Effector memory CD8-positive, alpha-beta T cell (primary cell): ENCODE results near the gene ELAVL1.
"Not testable (repeated sequence)": the region's sequence is repeated elsewhere in the genome, so short reads cannot be mapped to it uniquely, and the experiment has no call there.

Experiments
- ATAC-seq: fragments of 150-1000 bp; cut with Tn5 transposase; replicated peaks from 2 replicates; pipeline ENCODE4 v1.10.0; 2021; ENCODE audit warnings: mild to moderate bottlenecking, moderate library complexity
- DNase-seq, 3 experiments: peaks; one replicate each; pipeline ENCODE4 v3.0.0; 2021
- H3K27ac Mint-ChIP-seq, 2 donors: one replicate each; pipeline ENCODE4 v1.8.0; 2022; ENCODE audit warnings: mild to moderate bottlenecking in 2 of 2, mixed read lengths in 2 of 2, moderate library complexity in 2 of 2
- H3K27me3 Mint-ChIP-seq, 2 donors: one replicate each; pipeline ENCODE4 v1.8.0; 2022; ENCODE audit warnings: mixed read lengths in 2 of 2
- H3K36me3 Mint-ChIP-seq: one replicate; pipeline ENCODE4 v1.8.0; 2022; ENCODE audit warnings: mild to moderate bottlenecking, moderate library complexity, mixed read lengths; ENCODE audit not compliant: insufficient read depth
- H3K4me1 Mint-ChIP-seq, 2 donors: one replicate each; pipeline ENCODE4 v1.8.0; 2022; ENCODE audit warnings: low read depth in 2 of 2, mixed read lengths in 2 of 2
- H3K4me3 Mint-ChIP-seq, 2 donors: one replicate each; pipeline ENCODE4 v1.8.0; 2022; ENCODE audit warnings: mild to moderate bottlenecking in 2 of 2, mixed read lengths in 2 of 2, moderate library complexity in 2 of 2
- H3K9me3 Mint-ChIP-seq, 2 donors: one replicate each; pipeline ENCODE4 v1.8.0; 2022; ENCODE audit warnings: mixed read lengths in 2 of 2

Gene ELAVL1

DNA sequence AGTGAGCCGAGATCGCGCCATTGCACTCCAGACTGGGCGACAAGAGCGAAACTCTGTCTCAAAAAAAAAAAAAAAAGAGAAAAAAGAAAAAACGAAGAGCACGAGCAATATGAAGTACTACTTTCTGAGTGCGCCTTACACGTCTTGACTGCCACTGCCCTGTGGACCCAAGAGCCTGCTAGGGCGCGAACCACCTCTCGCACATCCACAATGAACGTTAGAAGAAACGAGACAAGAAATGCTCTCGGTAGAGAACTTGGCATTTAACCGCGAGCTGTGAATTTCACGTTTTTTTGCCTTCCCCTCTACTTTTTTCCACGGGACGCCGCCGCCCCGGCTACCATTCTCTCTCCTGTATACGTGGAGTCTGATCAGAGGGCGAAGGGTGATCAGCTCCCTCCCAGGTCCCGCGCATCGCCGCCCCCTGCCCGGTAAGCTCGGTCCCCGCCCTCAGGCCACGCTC is 62.4 kb downstream of the ELAVL1 start:
- Mint-ChIP-seq H3K4me1 (peaks cover 22 to 24% of the 10 kb centered on the region in 2 donors), H3K27me3 (no peaks in the 10 kb centered on the region), H3K4me3 (peak overlapping the region; percentile 92 to 94), H3K9me3 (no peaks in the 10 kb centered on the region), H3K36me3 (peaks cover 40% of the 10 kb centered on the region), H3K27ac (peak overlapping the region; percentile 95 to 98)
- ATAC-seq = no peak
- no peak for DNase-seq

DNA sequence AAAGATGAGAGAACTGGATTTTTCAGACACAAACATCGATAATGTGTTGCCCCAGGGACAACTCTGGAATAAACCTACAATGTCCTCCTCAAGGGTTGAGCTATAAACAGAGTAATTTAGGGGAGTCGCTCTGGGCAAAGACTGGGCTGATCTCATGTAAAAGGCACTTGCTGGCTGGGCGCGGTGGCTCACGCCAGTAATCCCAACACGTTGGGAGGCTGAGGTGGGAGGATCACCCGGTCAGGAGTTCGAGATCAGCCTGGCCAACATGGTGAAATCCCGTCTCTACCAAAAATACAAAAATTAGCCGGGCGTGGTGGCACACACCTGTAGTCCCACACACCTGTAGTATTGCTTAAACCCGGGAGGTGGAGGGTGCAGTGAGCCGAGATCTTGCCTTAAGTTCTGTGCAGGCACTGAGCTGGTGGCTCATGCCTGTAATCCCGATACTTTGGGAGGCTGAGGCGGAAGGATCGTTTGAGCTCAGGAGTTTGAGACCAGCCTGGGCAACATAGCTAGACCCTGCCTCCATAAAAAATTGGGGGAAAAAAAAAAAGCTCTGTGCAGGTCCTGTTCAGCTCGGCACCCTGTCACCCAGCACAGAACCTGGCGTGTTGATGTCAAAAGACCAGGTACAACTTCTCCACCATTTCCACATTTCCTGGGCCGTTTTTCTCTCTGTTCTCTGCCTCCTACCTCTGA is 63.4 kb downstream of the ELAVL1 start:
- ATAC-seq = no peak
- Mint-ChIP-seq H3K4me1 (peaks cover 22 to 24% of the 10 kb centered on the region in 2 donors), H3K27ac (no peak overlapping the region), H3K27me3 (no peaks in the 10 kb centered on the region), H3K9me3 (no peaks in the 10 kb centered on the region), H3K4me3 (peak overlapping the region; percentile 92 to 94), H3K36me3 (peaks cover 49% of the 10 kb centered on the region)
- no peak for DNase-seq

DNA sequence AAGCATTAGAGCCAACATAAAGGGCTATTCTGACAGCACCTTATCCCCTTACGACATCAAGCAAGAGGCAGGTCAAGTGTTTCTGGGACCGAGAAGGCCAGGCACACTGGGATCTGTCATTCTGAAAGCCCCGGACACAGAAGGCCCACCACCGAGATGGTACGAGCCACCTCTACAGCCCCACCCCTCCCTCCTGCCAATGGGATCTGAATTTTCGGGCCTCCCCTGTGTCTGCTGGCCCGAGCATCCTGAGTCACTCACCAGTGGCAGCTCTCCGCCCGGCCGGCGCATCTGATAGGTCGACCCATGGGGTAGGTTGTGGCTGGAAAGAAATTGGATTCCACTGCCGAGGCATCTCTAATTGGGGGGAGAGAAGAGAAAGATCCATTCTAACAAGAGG is 64.6 kb downstream of the ELAVL1 start:
- no peaks in the 10 kb centered on the region for H3K27me3 Mint-ChIP-seq
- H3K4me3 Mint-ChIP-seq = no peak overlapping the region
- peaks cover 61% of the 10 kb centered on the region for H3K36me3 Mint-ChIP-seq
- H3K27ac Mint-ChIP-seq = no peak overlapping the region
- H3K9me3 Mint-ChIP-seq = no peaks in the 10 kb centered on the region
- no peak for DNase-seq
- peaks cover 22 to 24% of the 10 kb centered on the region in 2 donors for H3K4me1 Mint-ChIP-seq
- ATAC-seq = no peak

DNA sequence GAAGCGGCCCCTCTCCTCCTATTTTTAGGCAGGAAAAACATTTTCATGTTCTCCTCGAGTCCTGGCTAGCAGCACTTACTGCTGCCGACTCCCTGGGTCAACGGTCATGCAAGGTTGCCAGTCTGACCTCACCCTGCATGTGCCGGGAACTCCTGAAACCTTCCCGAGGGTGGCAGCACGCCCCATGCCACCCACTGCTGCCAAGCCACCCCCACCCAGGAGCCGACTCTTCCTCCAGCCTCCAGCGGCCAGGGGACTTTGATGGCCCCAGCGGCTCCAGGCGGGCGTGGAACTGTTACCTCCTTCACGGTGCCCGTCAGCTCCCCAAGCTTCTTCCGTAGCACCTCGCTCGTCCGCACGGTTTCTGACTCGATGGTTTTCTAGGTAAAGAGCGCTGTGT is 70.7 kb downstream of the ELAVL1 start:
- H3K9me3 Mint-ChIP-seq = no peaks in the 10 kb centered on the region
- peaks cover 0 to 4% of the 10 kb centered on the region in 2 donors for H3K4me1 Mint-ChIP-seq
- peak overlapping the region in 1 of 2 donors; percentile 31 for H3K27ac Mint-ChIP-seq
- ATAC-seq (no peak), DNase-seq (no peak)
- H3K36me3 Mint-ChIP-seq = peaks cover 65% of the 10 kb centered on the region
- H3K27me3 Mint-ChIP-seq = no peaks in the 10 kb centered on the region
- no peak overlapping the region for H3K4me3 Mint-ChIP-seq

DNA sequence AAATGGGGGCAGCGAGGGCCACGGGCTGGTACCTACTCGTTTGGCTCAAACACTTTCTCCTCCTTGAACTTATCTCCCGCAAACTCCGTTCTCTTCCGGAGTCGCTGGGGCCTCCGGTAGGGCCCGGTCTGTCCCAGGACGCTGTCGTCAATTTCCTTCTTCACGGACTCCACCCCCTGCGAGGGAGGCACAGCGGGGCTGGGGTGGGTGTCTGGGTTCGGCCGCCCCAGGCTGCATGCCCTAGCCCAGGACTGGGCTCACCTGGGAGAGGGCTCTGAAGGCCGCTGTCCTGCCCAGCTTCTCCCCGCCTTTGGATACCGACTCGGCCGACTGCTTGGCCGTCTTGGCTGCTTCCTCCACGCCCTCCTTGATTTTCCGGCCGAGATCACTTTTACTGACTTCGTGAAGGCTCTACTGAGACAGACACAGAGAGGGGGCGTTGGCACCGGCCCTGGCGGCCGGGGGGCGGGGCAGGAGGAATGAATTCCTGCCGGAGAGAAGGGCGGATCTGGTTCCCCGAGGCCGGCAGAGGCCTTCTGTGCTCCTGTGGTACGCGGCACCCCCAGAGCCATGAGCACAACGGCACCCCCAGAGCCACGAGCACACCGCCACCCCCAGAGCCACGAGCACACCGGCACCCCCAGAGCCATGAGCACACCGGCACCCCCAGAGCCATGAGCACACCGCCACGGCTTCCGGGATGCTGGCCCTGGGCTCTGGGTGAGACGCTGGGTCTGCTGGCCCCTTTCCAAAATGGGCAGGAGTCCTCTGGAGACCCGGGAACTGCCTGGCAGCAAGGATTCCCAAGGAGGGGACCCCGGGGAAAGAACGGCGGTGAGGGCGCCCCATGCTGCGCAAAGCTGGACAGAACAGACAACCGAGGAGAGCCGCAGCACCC is 71.4 kb downstream of the ELAVL1 start:
- no peaks in the 10 kb centered on the region for H3K27me3 Mint-ChIP-seq
- ATAC-seq (no peak), DNase-seq (no peak)
- H3K36me3 Mint-ChIP-seq = peaks cover 65% of the 10 kb centered on the region
- H3K9me3 Mint-ChIP-seq = no peaks in the 10 kb centered on the region
- peaks cover 7 to 11% of the 10 kb centered on the region in 2 donors for H3K4me1 Mint-ChIP-seq
- no peak overlapping the region for H3K4me3 Mint-ChIP-seq
- H3K27ac Mint-ChIP-seq = no peak overlapping the region

DNA sequence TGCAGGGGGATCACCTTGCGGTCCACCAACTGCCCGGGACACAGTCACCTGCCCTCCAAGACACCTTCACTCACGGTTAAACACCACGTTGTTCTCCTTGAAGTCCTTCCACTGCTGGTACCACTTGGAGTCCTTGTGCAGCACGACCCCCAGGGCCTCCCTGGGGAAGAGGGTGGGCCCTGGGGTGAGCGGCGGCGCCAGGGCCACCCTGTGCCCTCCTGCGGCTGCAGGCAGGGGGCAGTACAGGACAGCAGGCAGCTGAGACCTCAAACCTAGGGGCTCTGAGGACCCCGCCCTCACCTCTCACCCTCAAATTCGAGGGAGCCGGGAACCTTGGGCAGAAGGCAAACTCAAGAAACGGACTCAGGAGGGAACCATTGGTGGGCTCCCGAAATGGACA is 72.0 kb downstream of the ELAVL1 start:
- H3K27me3 Mint-ChIP-seq = no peaks in the 10 kb centered on the region
- H3K4me1 Mint-ChIP-seq = peaks cover 7 to 12% of the 10 kb centered on the region in 2 donors
- H3K36me3 Mint-ChIP-seq = peaks cover 66% of the 10 kb centered on the region
- H3K27ac Mint-ChIP-seq = no peak overlapping the region
- ATAC-seq (no peak), DNase-seq (no peak)
- no peaks in the 10 kb centered on the region for H3K9me3 Mint-ChIP-seq
- H3K4me3 Mint-ChIP-seq = no peak overlapping the region

DNA sequence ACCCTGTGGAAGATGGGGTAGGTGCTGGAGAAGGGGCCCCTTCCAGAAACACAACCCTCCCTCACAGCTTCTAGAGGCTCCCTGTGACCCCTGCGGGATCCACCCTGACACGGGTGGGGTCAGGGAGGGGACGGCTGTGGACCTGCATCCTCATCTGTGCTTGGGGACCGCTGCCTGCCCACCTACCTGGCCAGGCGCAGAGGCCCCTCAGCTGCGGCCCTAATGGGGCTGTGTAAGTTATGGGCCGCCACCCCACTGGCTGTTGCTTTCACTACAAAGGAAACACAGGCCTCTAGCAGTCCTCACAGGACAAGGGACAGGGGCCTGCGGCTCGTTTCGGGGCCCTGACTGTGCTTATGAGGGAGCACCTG is 72.5 kb downstream of the ELAVL1 start:
- Mint-ChIP-seq H3K9me3 (no peaks in the 10 kb centered on the region), H3K36me3 (peaks cover 68% of the 10 kb centered on the region), H3K27me3 (no peaks in the 10 kb centered on the region), H3K27ac (no peak overlapping the region), H3K4me3 (no peak overlapping the region), H3K4me1 (peaks cover 7 to 12% of the 10 kb centered on the region in 2 donors)
- no peak for DNase-seq
- ATAC-seq = no peak

DNA sequence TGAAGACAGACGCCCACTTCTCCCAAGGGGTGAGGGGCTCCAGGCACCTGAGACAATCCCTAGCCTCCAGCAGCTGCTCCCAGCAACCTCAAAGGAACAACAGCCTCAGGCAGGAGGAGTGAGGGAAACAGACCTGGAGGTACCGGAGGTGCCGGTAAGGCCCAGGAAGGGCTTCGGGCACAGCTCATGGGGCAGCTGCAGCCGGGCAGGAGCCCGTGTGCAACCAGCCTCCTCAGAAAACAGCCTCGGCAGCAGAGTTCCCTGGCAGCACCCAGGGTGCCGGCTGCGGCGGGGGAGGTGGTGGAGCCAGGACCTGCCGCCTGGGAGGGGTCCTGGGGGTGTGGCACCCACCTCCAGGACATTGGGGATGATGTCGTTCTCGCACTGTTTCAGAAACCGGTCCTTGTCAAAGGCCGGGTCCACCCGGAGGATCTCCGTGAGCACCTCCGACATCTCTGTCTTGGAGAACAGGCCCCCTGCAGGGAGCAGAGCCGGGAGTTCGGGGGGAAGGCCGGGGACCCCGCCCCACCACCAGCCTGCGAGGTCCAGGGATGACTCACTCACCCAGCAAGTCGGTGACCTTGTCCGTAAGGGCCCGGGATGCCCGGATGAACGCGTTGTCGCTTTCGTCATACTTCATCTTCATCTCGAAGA is 73.0 kb downstream of the ELAVL1 start:
- Mint-ChIP-seq H3K9me3 (no peaks in the 10 kb centered on the region), H3K27me3 (no peaks in the 10 kb centered on the region), H3K27ac (no peak overlapping the region), H3K4me3 (no peak overlapping the region), H3K4me1 (peaks cover 7 to 12% of the 10 kb centered on the region in 2 donors), H3K36me3 (peaks cover 68% of the 10 kb centered on the region)
- ATAC-seq = no peak
- DNase-seq = no peak

DNA sequence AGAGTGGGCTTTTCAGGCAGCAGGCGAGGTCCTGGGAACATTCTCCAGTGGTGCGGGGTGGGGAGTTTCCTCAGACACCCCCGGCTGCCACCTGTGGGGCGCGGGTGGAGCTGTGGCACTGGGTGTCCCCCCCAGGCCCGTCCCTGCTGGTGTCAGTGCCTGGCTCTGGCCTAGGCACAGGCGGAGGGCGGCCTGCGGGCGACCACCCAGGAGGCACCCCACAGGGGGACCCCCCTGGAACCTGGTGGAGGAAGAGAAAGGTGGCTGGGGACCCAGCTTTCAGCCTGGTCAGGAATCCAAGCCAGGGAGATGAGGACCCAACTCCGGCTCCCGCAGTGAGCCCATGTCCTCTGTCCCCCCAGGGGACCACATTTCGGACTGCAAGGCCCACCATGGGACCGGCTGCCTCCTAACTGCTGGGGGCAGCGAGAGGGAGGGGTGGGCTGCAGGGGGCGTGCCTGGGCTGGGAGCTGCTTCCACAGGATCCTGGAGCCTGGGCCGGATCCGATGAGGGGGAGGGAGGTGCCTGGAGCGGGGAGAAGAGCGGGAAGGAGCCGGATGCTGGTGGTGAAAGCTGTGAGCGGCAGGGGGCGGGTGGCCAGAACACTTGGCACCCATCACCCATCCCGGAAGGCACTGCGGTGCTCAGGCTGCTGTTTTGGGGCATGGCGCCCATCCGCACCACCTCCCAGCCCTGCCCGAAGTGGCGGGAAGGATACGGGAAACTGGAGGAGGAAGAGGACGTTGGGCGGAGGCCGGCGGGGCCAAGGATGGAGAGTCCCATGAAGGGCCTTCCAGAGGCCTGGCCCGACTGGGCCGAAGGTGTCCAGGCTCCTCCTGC is 74.0 kb downstream of the ELAVL1 start:
- no peak overlapping the region for H3K4me3 Mint-ChIP-seq
- peak overlapping the region in 1 of 2 donors; percentile 92 for H3K27ac Mint-ChIP-seq
- no peaks in the 10 kb centered on the region for H3K27me3 Mint-ChIP-seq
- H3K36me3 Mint-ChIP-seq = peaks cover 62% of the 10 kb centered on the region
- H3K4me1 Mint-ChIP-seq = peaks cover 8 to 12% of the 10 kb centered on the region in 2 donors
- DNase-seq (no peak), ATAC-seq (no peak)
- no peaks in the 10 kb centered on the region for H3K9me3 Mint-ChIP-seq

DNA sequence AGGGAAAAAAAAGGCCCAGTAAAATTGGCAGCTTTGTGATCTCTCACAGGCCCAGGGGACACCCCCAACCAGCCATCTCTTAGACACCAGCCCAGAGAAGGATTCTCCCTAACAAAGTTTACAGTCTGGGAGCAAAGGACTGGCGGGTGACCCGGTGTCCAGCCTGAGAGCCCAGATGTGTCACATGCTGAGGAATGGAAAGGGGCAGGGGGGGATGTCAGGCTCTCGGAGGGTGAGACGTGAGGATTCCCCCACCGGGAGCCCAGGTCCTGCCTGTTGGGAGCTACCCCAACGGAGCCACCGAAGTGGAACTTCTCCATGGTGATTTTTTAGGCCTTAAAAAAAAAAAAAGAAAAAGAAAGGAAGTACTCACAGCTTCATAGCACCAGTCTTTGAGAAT is 74.7 kb downstream of the ELAVL1 start:
- H3K9me3 Mint-ChIP-seq = no peaks in the 10 kb centered on the region
- peaks cover 11 to 12% of the 10 kb centered on the region in 2 donors for H3K4me1 Mint-ChIP-seq
- DNase-seq (no peak), ATAC-seq (no peak)
- H3K36me3 Mint-ChIP-seq = peaks cover 58% of the 10 kb centered on the region
- H3K4me3 Mint-ChIP-seq = no peak overlapping the region
- H3K27me3 Mint-ChIP-seq = no peaks in the 10 kb centered on the region
- H3K27ac Mint-ChIP-seq = peak overlapping the region in 1 of 2 donors; percentile 92

DNA sequence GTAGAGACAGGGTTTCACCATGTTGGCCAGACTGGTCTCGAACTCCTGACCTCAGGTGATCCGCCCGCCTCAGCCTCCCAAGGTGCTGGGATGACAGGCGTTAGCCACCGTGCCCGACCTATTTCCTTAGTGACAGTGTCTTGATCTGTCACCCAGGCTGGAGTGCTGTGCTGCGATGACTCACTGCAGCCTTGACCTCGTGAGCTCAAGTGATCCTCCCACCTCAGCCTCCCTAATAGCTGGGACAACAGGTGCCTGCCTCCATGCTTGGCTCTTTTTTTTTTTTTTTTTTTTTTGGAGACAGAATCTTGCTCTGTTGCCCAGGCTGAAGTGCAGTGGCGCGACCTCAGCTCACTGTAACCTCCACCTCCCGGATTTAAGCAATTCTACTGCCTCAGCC is 75.4 kb downstream of the ELAVL1 start:
- Mint-ChIP-seq H3K36me3 (peaks cover 53% of the 10 kb centered on the region), H3K4me1 (peaks cover 12 to 15% of the 10 kb centered on the region in 2 donors), H3K4me3 (peak overlapping the region in 1 of 2 donors; percentile 54), H3K27ac (peak overlapping the region; percentile 56 to 92)
- not testable (repeated sequence) for H3K9me3 Mint-ChIP-seq, ATAC-seq, DNase-seq, H3K27me3 Mint-ChIP-seq

DNA sequence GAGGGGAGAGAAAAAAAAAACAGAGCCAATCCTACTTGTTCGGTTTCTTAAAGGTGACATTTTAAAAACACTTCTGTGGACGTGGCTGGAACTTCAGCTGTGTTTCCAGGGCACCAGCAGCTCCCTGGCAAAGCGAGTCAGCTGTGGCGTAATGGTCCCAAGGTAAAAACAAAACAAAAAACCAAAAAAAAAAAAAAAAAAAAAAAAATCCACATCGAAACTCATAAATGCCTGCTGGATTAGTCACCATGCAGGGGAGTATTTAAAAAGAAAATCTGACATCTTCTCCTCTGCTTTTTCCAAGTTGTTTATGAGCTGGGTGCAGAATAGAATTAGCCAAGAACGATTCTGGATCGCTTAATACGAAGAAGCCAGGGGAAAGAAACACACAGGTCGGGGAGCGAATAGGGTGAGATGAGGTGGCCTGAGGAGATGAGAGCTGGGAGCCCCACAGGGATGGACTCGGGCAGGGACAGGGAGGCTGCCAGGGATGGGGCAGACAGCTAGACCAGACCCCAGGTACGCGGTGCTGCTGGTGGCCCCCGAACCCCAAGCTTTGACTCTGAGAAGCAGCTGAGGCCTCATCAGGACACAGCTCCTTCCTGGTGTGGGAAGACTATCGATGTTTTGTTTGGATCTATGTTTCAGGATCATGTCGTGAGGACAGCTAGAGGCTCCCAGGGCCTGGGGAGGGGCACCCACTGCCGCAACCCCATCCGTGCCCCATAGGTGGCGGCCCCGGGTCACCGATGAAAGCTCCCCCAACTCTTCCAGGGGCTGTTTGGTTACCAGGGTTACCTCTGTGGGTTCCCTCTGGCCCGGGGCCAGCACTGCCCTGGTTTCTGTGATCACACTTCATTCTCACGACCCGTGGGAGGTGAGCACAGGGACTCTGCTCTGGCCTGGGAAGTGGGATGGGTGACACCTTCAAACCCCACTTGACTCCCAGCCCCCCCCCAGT is 76.4 kb downstream of the ELAVL1 start:
- Mint-ChIP-seq H3K9me3 (no peaks in the 10 kb centered on the region), H3K36me3 (peaks cover 54% of the 10 kb centered on the region), H3K27ac (peak overlapping the region; percentile 56 to 92), H3K4me1 (peaks cover 14 to 15% of the 10 kb centered on the region in 2 donors), H3K4me3 (no peak overlapping the region), H3K27me3 (no peaks in the 10 kb centered on the region)
- DNase-seq = peak; percentile 82 to 85 (median 84)
- ATAC-seq = peak; percentile 72
